Nephron (organoid): ENCODE results near the gene TRIM28.
"Not testable (repeated sequence)": the region's sequence is repeated elsewhere in the genome, so short reads cannot be mapped to it uniquely, and the experiment has no call there.

Source experiments
- H3K27ac Mint-ChIP-seq, 3 experiments: 2 replicates each; pipeline ENCODE4 v1.8.0; 2020; ENCODE audit warnings: mixed read lengths in 3 of 3, mild to moderate bottlenecking in 2 of 3, moderate library complexity in 1 of 3
- H3K27me3 Mint-ChIP-seq: 2 replicates; pipeline ENCODE4 v1.8.0; 2021; ENCODE audit warnings: low read depth, mild to moderate bottlenecking, moderate library complexity, mixed read lengths
- H3K36me3 Mint-ChIP-seq: 2 replicates; pipeline ENCODE4 v1.8.0; 2020; ENCODE audit warnings: low read depth, mixed read lengths
- H3K4me1 Mint-ChIP-seq: 2 replicates; pipeline ENCODE4 v1.8.0; 2020; ENCODE audit warnings: mixed read lengths
- H3K4me3 Mint-ChIP-seq, 3 experiments: 2 replicates each; pipeline ENCODE4 v1.8.0; 2020; ENCODE audit warnings: mild to moderate bottlenecking in 3 of 3, mixed read lengths in 3 of 3, moderate library complexity in 2 of 3
- H3K9me3 Mint-ChIP-seq: 2 replicates; pipeline ENCODE4 v1.8.0; 2020; ENCODE audit warnings: mixed read lengths
- TF ChIP-seq, protein P1 (sequence below), 3 experiments: fragments of 200-600 bp; sonication (generic); IDR thresholded peaks; one replicate each; pipeline ENCODE4 v1.5.0; 2021; ENCODE audit warnings: antibody characterized with exemption in 3 of 3; ENCODE audit not compliant: unreplicated experiment in 3 of 3

The TRIM28 gene

GRCh38 chr19:58531034-58531840 is 12.6 kb upstream of the TRIM28 start:
- Mint-ChIP-seq H3K4me3 (no peak overlapping the region), H3K4me1 (no peaks in the 10 kb centered on the region), H3K27me3 (no peaks in the 10 kb centered on the region), H3K36me3 (no peaks in the 10 kb centered on the region), H3K9me3 (no peaks in the 10 kb centered on the region), H3K27ac (no peak overlapping the region)
- TF ChIP-seq, protein P1, sequence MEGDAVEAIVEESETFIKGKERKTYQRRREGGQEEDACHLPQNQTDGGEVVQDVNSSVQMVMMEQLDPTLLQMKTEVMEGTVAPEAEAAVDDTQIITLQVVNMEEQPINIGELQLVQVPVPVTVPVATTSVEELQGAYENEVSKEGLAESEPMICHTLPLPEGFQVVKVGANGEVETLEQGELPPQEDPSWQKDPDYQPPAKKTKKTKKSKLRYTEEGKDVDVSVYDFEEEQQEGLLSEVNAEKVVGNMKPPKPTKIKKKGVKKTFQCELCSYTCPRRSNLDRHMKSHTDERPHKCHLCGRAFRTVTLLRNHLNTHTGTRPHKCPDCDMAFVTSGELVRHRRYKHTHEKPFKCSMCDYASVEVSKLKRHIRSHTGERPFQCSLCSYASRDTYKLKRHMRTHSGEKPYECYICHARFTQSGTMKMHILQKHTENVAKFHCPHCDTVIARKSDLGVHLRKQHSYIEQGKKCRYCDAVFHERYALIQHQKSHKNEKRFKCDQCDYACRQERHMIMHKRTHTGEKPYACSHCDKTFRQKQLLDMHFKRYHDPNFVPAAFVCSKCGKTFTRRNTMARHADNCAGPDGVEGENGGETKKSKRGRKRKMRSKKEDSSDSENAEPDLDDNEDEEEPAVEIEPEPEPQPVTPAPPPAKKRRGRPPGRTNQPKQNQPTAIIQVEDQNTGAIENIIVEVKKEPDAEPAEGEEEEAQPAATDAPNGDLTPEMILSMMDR (IDR thresholded peaks at IDR 0.05; ENCODE audit: unreplicated experiment in 3 of 3): no peak

- peaks cover 15% of the 10 kb centered on the region for H3K27me3 Mint-ChIP-seq
- peaks cover 5% of the 10 kb centered on the region for H3K4me1 Mint-ChIP-seq
- H3K27ac Mint-ChIP-seq: peak overlapping the region in 1 of 3 experiments; percentile 4
- H3K9me3 Mint-ChIP-seq: no peaks in the 10 kb centered on the region
- no peak overlapping the region for H3K4me3 Mint-ChIP-seq
- TF ChIP-seq, protein P1 (IDR thresholded peaks at IDR 0.05; ENCODE audit: unreplicated experiment in 3 of 3): no peak
- H3K36me3 Mint-ChIP-seq: no peaks in the 10 kb centered on the region
Measured at GRCh38 chr19:58535857-58536256, 8.0 kb upstream of the TRIM28 start.

- Mint-ChIP-seq H3K4me3 (peak overlapping the region; percentile 17 to 86 (median 83)), H3K9me3 (no peaks in the 10 kb centered on the region), H3K27ac (peak overlapping the region; percentile 95 to 96 (median 96)), H3K36me3 (no peaks in the 10 kb centered on the region), H3K4me1 (peaks cover 5% of the 10 kb centered on the region), H3K27me3 (peaks cover 15% of the 10 kb centered on the region)
- TF ChIP-seq, protein P1 (IDR thresholded peaks at IDR 0.05; ENCODE audit: unreplicated experiment in 3 of 3): no peak
Measured at GRCh38 chr19:58536852-58537798, 6.7 kb upstream of the TRIM28 start.

DNA sequence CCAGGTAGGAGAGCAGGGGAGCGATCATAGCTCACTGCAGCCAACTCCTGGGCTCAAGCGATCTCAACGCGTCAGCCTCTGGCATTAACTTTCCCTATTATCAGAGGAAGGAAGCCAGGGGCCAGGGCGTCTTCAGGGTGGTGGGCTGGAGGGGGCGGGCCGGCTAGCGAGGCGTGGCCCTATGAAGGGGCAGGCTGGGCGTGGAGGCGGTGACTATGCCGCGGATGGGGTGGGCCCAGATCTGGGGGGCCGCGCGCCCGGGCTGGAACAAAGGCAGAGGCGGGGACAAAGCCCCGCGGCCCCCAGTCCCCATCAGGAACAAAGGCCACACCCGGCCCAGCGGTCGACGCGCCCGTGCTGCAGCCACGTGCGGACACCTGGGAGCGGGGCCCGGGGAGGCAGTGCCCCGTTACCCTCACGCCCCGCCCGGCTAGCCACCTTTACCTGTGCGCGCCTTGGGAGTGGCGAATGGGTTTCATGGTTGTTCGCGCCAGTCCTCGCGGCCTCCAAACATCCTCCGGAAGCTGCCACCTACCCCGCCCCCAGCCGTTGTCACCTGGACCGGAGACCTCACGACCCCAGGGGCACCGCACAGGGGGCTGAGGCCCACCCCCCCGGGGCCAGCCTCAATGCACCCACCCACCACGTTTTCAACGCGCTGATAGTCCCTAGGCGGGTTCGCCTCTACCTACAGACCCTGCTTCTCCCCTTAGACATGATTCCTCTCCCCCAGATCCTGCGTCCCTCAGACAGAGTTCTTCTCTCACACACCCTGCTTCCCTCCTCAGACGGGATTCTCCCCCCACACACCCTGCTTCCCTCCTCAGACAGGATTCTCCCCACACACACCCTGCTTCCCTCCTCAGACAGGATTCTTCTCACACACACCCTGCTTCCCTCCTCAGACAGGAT is 5.4 kb upstream of the TRIM28 start:
- Mint-ChIP-seq H3K4me1 (peaks cover 6% of the 10 kb centered on the region), H3K9me3 (no peaks in the 10 kb centered on the region), H3K4me3 (peak overlapping the region; percentile 83 to 86 (median 84)), H3K36me3 (no peaks in the 10 kb centered on the region), H3K27me3 (peaks cover 19% of the 10 kb centered on the region), H3K27ac (peak overlapping the region; percentile 95 to 96 (median 96))
- TF ChIP-seq, protein P1 (IDR thresholded peaks at IDR 0.05; ENCODE audit: unreplicated experiment in 3 of 3): no peak

DNA sequence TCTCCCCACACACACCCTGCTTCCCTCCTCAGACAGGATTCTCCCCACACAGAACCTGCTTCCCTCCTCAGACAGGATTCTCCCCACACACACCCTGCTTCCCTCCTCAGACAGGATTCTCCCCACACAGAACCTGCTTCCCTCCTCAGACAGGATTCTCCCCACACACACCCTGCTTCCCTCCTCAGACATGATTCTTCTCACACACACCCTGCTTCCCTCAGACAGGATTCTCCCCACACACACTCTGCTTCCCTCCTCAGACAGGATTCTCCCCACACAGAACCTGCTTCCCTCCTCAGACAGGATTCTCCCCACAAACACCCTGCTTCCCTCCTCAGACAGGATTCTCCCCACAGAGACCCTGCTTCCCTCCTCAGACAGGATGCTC is 4.7 kb upstream of the TRIM28 start:
- peak overlapping the region; percentile 38 to 67 (median 43) for H3K4me3 Mint-ChIP-seq
- peaks cover 25% of the 10 kb centered on the region for H3K27me3 Mint-ChIP-seq
- H3K9me3 Mint-ChIP-seq, H3K36me3 Mint-ChIP-seq: not testable (repeated sequence)
- H3K4me1 Mint-ChIP-seq: peaks cover 11% of the 10 kb centered on the region
- H3K27ac Mint-ChIP-seq: peak overlapping the region; percentile 95 to 96 (median 96)

- Mint-ChIP-seq H3K4me1 (peaks cover 32% of the 10 kb centered on the region), H3K27ac (peak overlapping the region; percentile 60 to 100 (median 99)), H3K4me3 (peak overlapping the region in 1 of 3 experiments; percentile 15), H3K27me3 (peaks cover 25% of the 10 kb centered on the region), H3K36me3 (peaks cover 22% of the 10 kb centered on the region)
- not testable (repeated sequence) for H3K9me3 Mint-ChIP-seq
Measured at GRCh38 chr19:58542641-58543372, 1.1 kb upstream of the TRIM28 start.
